A673 (cell line): ENCODE results near the gene OTOR. TPM values are rescaled to one million over a fixed set of nuclear protein-coding genes. Genes with fewer than 3 reads are reported as not detected.

Experiments
- BruUV-seq: library from RNA; stranded (reverse); fragments of 400-500 nt; replicated peaks from 2 replicates; lab custom pipeline; 2021; lab: Mats Ljungman, UMichigan
- CTCF ChIA-PET: fragments of 300-600 bp; sonication (Branson Sonifier 250); formaldehyde crosslinking; loops from one replicate; lab custom pipeline; 2022; ENCODE audit warnings: antibody characterized with exemption; lab: Charles Lee
- POLR2A ChIA-PET: fragments of 300-600 bp; sonication (Branson Sonifier 250); formaldehyde crosslinking; loops from one replicate; lab custom pipeline; 2022; ENCODE audit warnings: antibody characterized with exemption; ENCODE audit not compliant: low non-redundant PET; lab: Charles Lee
- DNase-seq: peaks from one replicate; pipeline ENCODE4 v3.0.0-alpha.2; 2015; ENCODE audit warnings: low spot score
- H3K27ac ChIP-seq: fragments of 200-600 bp; sonication (generic); 2 replicates; pipeline ENCODE4 v1.5.1; 2016; ENCODE audit warnings: mixed run types, low read depth, mild to moderate bottlenecking, mixed read lengths, antibody characterized with exemption, low read length; ENCODE audit not compliant: poor library complexity, severe bottlenecking
- H3K27me3 ChIP-seq: fragments of 200-600 bp; sonication (generic); replicated peaks from 2 replicates; pipeline ENCODE4 v1.6.1; 2017; ENCODE audit warnings: mixed run types, low read depth, mild to moderate bottlenecking, mixed read lengths, antibody characterized with exemption, low read length; ENCODE audit not compliant: insufficient read depth, poor library complexity
- H3K36me3 ChIP-seq: fragments of 200-600 bp; sonication (generic); 2 replicates; pipeline ENCODE4 v1.6.1; 2016; ENCODE audit warnings: mixed run types, mild to moderate bottlenecking, mixed read lengths, antibody characterized with exemption, low read length; ENCODE audit not compliant: insufficient read depth, poor library complexity, severe bottlenecking
- H3K4me1 ChIP-seq: fragments of 200-600 bp; sonication (generic); 2 replicates; pipeline ENCODE4 v1.6.1; 2017; ENCODE audit warnings: mixed run types, mild to moderate bottlenecking, mixed read lengths, antibody characterized with exemption, low read length; ENCODE audit not compliant: insufficient read depth, poor library complexity, severe bottlenecking
- H3K4me3 ChIP-seq: fragments of 200-600 bp; sonication (generic); 2 replicates; pipeline ENCODE4 v1.5.1; 2016; ENCODE audit warnings: low read depth, mixed run types, mild to moderate bottlenecking, mixed read lengths, low read length; ENCODE audit not compliant: poor library complexity, severe bottlenecking
- H3K9me3 ChIP-seq: fragments of 200-600 bp; sonication (generic); 2 replicates; pipeline ENCODE4 v1.6.1; 2016; ENCODE audit warnings: mixed run types, low read depth, mild to moderate bottlenecking, mixed read lengths, antibody characterized with exemption, low read length; ENCODE audit not compliant: poor library complexity, severe bottlenecking
- CTCF ChIP-seq: fragments of 300-800, 200-600 bp; sonication (generic); conservative IDR thresholded peaks from 2 replicates; pipeline ENCODE4 v1.5.1; 2017; ENCODE audit warnings: low read depth, mild to moderate bottlenecking, antibody characterized with exemption, low read length, moderate library complexity, mixed read lengths
- EZH2 ChIP-seq: fragments of 200-600 bp; sonication (generic); IDR thresholded peaks from 2 replicates; pipeline ENCODE4 v1.6.1; 2017; ENCODE audit warnings: borderline replicate concordance, low read depth, mild to moderate bottlenecking, mixed read lengths, antibody characterized with exemption, low read length; ENCODE audit not compliant: poor library complexity, severe bottlenecking
- intact Hi-C: fragments of 100-400 bp; cut with micrococcal nuclease; formaldehyde crosslinking; loops from one replicate; pipeline ENCODE4 v1.10.0; 2022; ENCODE audit not compliant: unreplicated experiment
- total RNA-seq: library from RNA; stranded (reverse); gene quantifications from 2 replicates; pipeline ENCODE4 v1.2.3, GENCODE V29; 2021

OTOR gene
- total RNA-seq, 1 experiment from 2014 or later, result not detected

- CTCF ChIA-PET, result no interaction called here
- H3K27me3 ChIP-seq, result peaks cover 42% of the 10 kb centered on the region
- POLR2A ChIA-PET, result no interaction called here
- TF ChIP-seq CTCF (no peak), EZH2 (no peak)
- BruUV-seq, result no TSS peak
- H3K9me3 ChIP-seq, result no peaks in the 10 kb centered on the region
- no peak overlapping the region for H3K27ac ChIP-seq
- H3K4me1 ChIP-seq, result no peaks in the 10 kb centered on the region
- no peak overlapping the region for H3K4me3 ChIP-seq
- intact Hi-C loops, result no loop called here
- DNase-seq, result no peak
- no peaks in the 10 kb centered on the region for H3K36me3 ChIP-seq
Observed at GRCh38 chr20:16764560-16764959, 16.4 kb downstream of the OTOR start.

DNA sequence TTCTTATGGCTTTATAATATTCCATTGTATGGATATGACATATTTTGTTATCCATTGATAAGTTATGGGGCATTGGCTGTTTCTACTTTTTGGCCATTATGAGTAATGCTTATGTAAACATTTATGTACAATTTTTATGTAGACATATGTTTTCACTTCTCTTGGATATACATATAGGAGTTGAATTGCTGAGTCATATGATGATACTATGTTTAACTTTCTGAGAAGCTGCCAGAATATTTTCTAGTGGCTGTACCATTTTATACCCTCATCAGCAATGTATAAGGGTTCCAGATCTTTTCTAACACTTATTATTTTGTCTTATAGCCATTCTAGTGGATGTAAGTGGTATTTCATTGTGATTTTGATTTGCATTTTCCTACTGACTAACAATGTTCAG lies 23.1 kb downstream of the OTOR start:
- TF ChIP-seq EZH2 (no peak), CTCF (no peak)
- CTCF ChIA-PET, result no interaction called here
- H3K27me3 ChIP-seq, result peaks cover 4% of the 10 kb centered on the region
- no peak for DNase-seq
- POLR2A ChIA-PET, result no interaction called here
- intact Hi-C loops, result no loop called here
- no peak overlapping the region for H3K27ac ChIP-seq
- no peaks in the 10 kb centered on the region for H3K36me3 ChIP-seq
- H3K9me3 ChIP-seq, result no peaks in the 10 kb centered on the region
- no TSS peak for BruUV-seq
- no peak overlapping the region for H3K4me3 ChIP-seq
- no peaks in the 10 kb centered on the region for H3K4me1 ChIP-seq

DNA sequence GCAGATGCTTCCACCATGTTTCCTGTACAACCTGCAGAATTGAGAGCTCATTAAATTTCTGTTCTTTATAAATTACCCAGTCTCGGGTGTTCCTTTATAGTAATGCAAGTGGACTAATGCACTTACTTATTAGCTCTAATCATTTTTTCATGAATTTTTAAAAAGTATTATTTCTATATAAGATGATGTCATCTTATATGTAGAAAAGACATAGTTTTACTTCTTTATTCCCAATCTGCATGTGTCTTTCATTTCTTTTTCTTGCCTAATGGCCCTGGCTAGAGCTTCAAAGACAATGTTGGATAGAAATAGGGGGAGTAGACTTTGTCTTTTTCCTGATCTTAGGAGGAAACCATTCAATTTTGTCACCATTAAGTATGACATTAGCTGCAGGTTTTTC lies 27.8 kb downstream of the OTOR start:
- Histone ChIP-seq H3K4me1 (no peaks in the 10 kb centered on the region), H3K27ac (no peak overlapping the region), H3K36me3 (no peaks in the 10 kb centered on the region), H3K9me3 (no peaks in the 10 kb centered on the region), H3K27me3 (no peaks in the 10 kb centered on the region), H3K4me3 (no peak overlapping the region)
- no peak for TF ChIP-seq EZH2
- TF ChIP-seq CTCF, result no peak
- BruUV-seq, result no TSS peak
- ChIA-PET POLR2A (no interaction called here), CTCF (no interaction called here)
- DNase-seq, result no peak
- intact Hi-C loops, result no loop called here
